H1 (cell line): ENCODE results near the gene CX3CR1. TPM values are rescaled to one million over a fixed set of nuclear protein-coding genes. Genes with fewer than 3 reads are reported as not detected.

Experiments
- CTCF ChIA-PET: fragments of 300-600 bp; sonication (Branson Sonifier 250); formaldehyde crosslinking; loops from one replicate; lab custom pipeline; 2021; ENCODE audit not compliant: partially characterized antibody; lab: Charles Lee
- POLR2A ChIA-PET: fragments of 300-600 bp; sonication (Branson Sonifier 250); formaldehyde crosslinking; loops from one replicate; lab custom pipeline; 2021; ENCODE audit warnings: inconsistent platforms; ENCODE audit not compliant: partially characterized antibody; lab: Charles Lee
- DNase-seq, 2 experiments: peaks; one replicate each; pipeline versions ENCODE4 v3.0.0 to v3.0.0-alpha.2; 2010 to 2022; ENCODE audit warnings: low spot score in 2 of 2, low read depth in 1 of 2, mixed read lengths in 1 of 2
- FAIRE-seq: peaks from 2 replicates; lab custom pipeline; 2011; peaks lifted over from hg19 to GRCh38; lab: Jason Lieb, UNC
- H2AFZ ChIP-seq: 2 replicates; pipeline ENCODE4 v1.8.1; 2012; ENCODE audit warnings: low read length, inconsistent platforms
- H2AK5ac ChIP-seq: 2 replicates; pipeline ENCODE4 v1.6.1; 2013; ENCODE audit warnings: low read depth, low read length
- H2BK120ac ChIP-seq: replicated peaks from 2 replicates; pipeline ENCODE3; 2013; ENCODE audit warnings: low read depth, low read length, inconsistent platforms
- H2BK12ac ChIP-seq: 2 replicates; pipeline ENCODE4 v1.6.1; 2013; ENCODE audit warnings: low read depth, low read length
- H2BK15ac ChIP-seq: 2 replicates; pipeline ENCODE4 v1.6.1; 2013; ENCODE audit warnings: low read length
- H2BK20ac ChIP-seq: 2 replicates; pipeline ENCODE4 v1.6.1; 2013; ENCODE audit warnings: low read length
- H2BK5ac ChIP-seq: 2 replicates; pipeline ENCODE4 v1.6.1; 2013; ENCODE audit warnings: low read depth, low read length
- H3K14ac ChIP-seq: 2 replicates; pipeline ENCODE4 v1.6.1; 2013; ENCODE audit warnings: inconsistent platforms; ENCODE audit not compliant: insufficient read length
- H3K18ac ChIP-seq: 2 replicates; pipeline ENCODE4 v1.6.1; 2013; ENCODE audit warnings: low read length; ENCODE audit errors: extremely low read depth
- H3K23ac ChIP-seq: 2 replicates; pipeline ENCODE4 v1.6.1; 2013; ENCODE audit warnings: inconsistent platforms; ENCODE audit not compliant: insufficient read length
- H3K23me2 ChIP-seq: 2 replicates; pipeline ENCODE4 v1.6.1; 2013; ENCODE audit warnings: low read depth, low read length
- H3K27ac ChIP-seq: 2 replicates; pipeline ENCODE4 v1.6.1; 2011; ENCODE audit warnings: low read depth, low read length, inconsistent platforms
- H3K27me3 ChIP-seq, 4 experiments: replicated peaks in 1 of 4; 1 replicate in 1 of 4; 2 replicates in 3 of 4; pipeline versions ENCODE4 v1.6.1 to v1.8.1; 2011 to 2013; ENCODE audit warnings: low read length in 3 of 4, mild to moderate bottlenecking in 3 of 4, inconsistent platforms in 2 of 4, mixed read lengths in 2 of 4, moderate library complexity in 1 of 4; ENCODE audit not compliant: control insufficient read depth in 3 of 4, insufficient read depth in 3 of 4; ENCODE audit errors: extremely low read depth in 1 of 4
- H3K36me3 ChIP-seq, 4 experiments: 2 replicates each; pipeline versions ENCODE4 v1.6.1 to v1.8.1; 2011 to 2013; ENCODE audit warnings: mild to moderate bottlenecking in 4 of 4, low read length in 3 of 4, moderate library complexity in 2 of 4, control low read depth in 1 of 4, inconsistent platforms in 1 of 4; ENCODE audit not compliant: insufficient read depth in 4 of 4, control insufficient read depth in 2 of 4
- H3K4ac ChIP-seq: replicated peaks from 2 replicates; pipeline ENCODE3; 2013; ENCODE audit warnings: low read length, low read depth, mixed read lengths, inconsistent platforms; ENCODE audit not compliant: insufficient read length
- H3K4me1 ChIP-seq, 4 experiments: replicated peaks in 1 of 4; 1 replicate in 1 of 4; 2 replicates in 3 of 4; pipeline versions ENCODE4 v1.6.1 to v1.8.1; 2011 to 2013; ENCODE audit warnings: low read length in 3 of 4, inconsistent platforms in 2 of 4, mixed read lengths in 1 of 4; ENCODE audit not compliant: insufficient read depth in 4 of 4, control insufficient read depth in 3 of 4
- H3K4me2 ChIP-seq, 2 experiments: 2 replicates each; pipeline versions ENCODE4 v1.6.1 to v1.8.1; 2011 to 2013; ENCODE audit warnings: low read depth in 2 of 2, low read length in 2 of 2, control low read depth in 1 of 2, inconsistent platforms in 1 of 2, mild to moderate bottlenecking in 1 of 2; ENCODE audit not compliant: insufficient read depth in 1 of 2
- H3K4me3 ChIP-seq, 4 experiments: fragments of 200-600, 300-600 bp in 1 of 4; sonication (generic), shearing (Covaris generic), sonication (Bioruptor Twin) in 1 of 4; 2 replicates each; pipeline versions ENCODE4 v1.5.1 to v1.8.1; 2011 to 2016; ENCODE audit warnings: low read length in 4 of 4, low read depth in 3 of 4, control low read depth in 2 of 4, inconsistent platforms in 2 of 4, mild to moderate bottlenecking in 2 of 4, mixed read lengths in 1 of 4, moderate library complexity in 1 of 4; ENCODE audit not compliant: insufficient read depth in 2 of 4; ENCODE audit errors: extremely low read depth in 1 of 4
- H3K56ac ChIP-seq: replicated peaks from 2 replicates; pipeline ENCODE3; 2013; ENCODE audit warnings: low read depth, mild to moderate bottlenecking, mixed read lengths, low read length, inconsistent platforms; ENCODE audit not compliant: insufficient read length
- H3K79me1 ChIP-seq: 2 replicates; pipeline ENCODE4 v1.6.1; 2013; ENCODE audit warnings: low read depth, low read length, control low read depth
- H3K79me2 ChIP-seq, 2 experiments: 2 replicates each; pipeline versions ENCODE4 v1.6.1 to v1.8.1; 2012 to 2013; ENCODE audit warnings: low read length in 2 of 2, mild to moderate bottlenecking in 2 of 2, inconsistent platforms in 1 of 2; ENCODE audit not compliant: insufficient read depth in 2 of 2, control insufficient read depth in 1 of 2
- H3K9ac ChIP-seq, 4 experiments: replicated peaks in 1 of 4; 1 replicate in 1 of 4; 2 replicates in 3 of 4; pipeline versions ENCODE4 v1.6.1 to v1.8.1; 2011 to 2013; ENCODE audit warnings: low read depth in 3 of 4, low read length in 3 of 4, control low read depth in 2 of 4, mild to moderate bottlenecking in 2 of 4, moderate library complexity in 2 of 4, inconsistent platforms in 1 of 4; ENCODE audit errors: extremely low read depth in 1 of 4
- H3K9me3 ChIP-seq, 2 experiments: 2 replicates each; pipeline versions ENCODE4 v1.6.1 to v1.8.1; 2012 to 2013; ENCODE audit warnings: mild to moderate bottlenecking in 2 of 2, moderate library complexity in 2 of 2, control low read depth in 1 of 2, inconsistent platforms in 1 of 2, low read depth in 1 of 2, low read length in 1 of 2, mixed read lengths in 1 of 2; ENCODE audit not compliant: insufficient read depth in 2 of 2
- H4K20me1 ChIP-seq, 2 experiments: replicated peaks in 1 of 2; 2 replicates each; pipeline versions ENCODE3 to v1.8.1; 2011 to 2013; ENCODE audit warnings: inconsistent platforms in 2 of 2, low read length in 2 of 2, mild to moderate bottlenecking in 1 of 2; ENCODE audit not compliant: insufficient read depth in 2 of 2, control insufficient read depth in 1 of 2
- H4K5ac ChIP-seq: 2 replicates; pipeline ENCODE4 v1.6.1; 2013; ENCODE audit warnings: low read length, low read depth, mixed read lengths, inconsistent platforms; ENCODE audit not compliant: insufficient read length
- H4K8ac ChIP-seq: 2 replicates; pipeline ENCODE4 v1.8.0; 2013; ENCODE audit warnings: mild to moderate bottlenecking, moderate library complexity, low read length, inconsistent platforms; ENCODE audit not compliant: insufficient read depth; ENCODE audit errors: extremely low read depth
- H4K91ac ChIP-seq: replicated peaks from 2 replicates; pipeline ENCODE3; 2013; ENCODE audit warnings: low read length, mixed read lengths, inconsistent platforms; ENCODE audit not compliant: insufficient read length
- CHD1 ChIP-seq: IDR thresholded peaks from 2 replicates; pipeline ENCODE4 v1.6.1; 2012; ENCODE audit warnings: low read depth, low read length, improper control_type of control experiment
- CHD2 ChIP-seq: IDR thresholded peaks from 2 replicates; pipeline ENCODE4 v1.6.1; 2012; ENCODE audit warnings: low read length, improper control_type of control experiment
- EZH2 ChIP-seq: fragments of 200-600 bp; sonication (generic); IDR thresholded peaks from 2 replicates; pipeline ENCODE4 v1.7.1; 2012; ENCODE audit warnings: low read depth, mild to moderate bottlenecking, moderate library complexity, low read length, inconsistent platforms; ENCODE audit not compliant: severe bottlenecking
- JUND ChIP-seq: IDR thresholded peaks from 2 replicates; pipeline ENCODE4 v1.6.1; 2011; ENCODE audit warnings: mild to moderate bottlenecking, improper control_type of control experiment, low read length
- ZNF274 ChIP-seq: IDR thresholded peaks from 2 replicates; pipeline ENCODE4 v1.7.0; 2012; ENCODE audit warnings: low read length, borderline replicate concordance; ENCODE audit errors: extremely low read depth
- WGBS, 2 experiments: shearing (Covaris generic) in 1 of 2; methylation state at CpG; one replicate each; pipeline versions ENCODE4 v1.1.6 to v1.1.7; 2013 to 2015; ENCODE audit warnings: low lambda C conversion rate in 2 of 2, mixed read lengths in 2 of 2, inconsistent platforms in 1 of 2, low coverage in 1 of 2, missing lambda C conversion rate in 1 of 2; ENCODE audit not compliant: insufficient replicate concordance in 2 of 2, insufficient coverage in 1 of 2, insufficient read length in 1 of 2; ENCODE audit errors: extremely low coverage in 1 of 2, missing lambda C conversion rate in 1 of 2; 5-methylcytosine and 5-hydroxymethylcytosine counted together
- polyA plus RNA-seq, 7 experiments: library from polyadenylated mRNA; depleted of rRNA in 3 of 7; stranded (reverse) in 5 of 7; unstranded in 2 of 7; fragments of >200 nt in 5 of 7; fragments of 200-250 nt in 2 of 7; gene quantifications; 1 replicate in 5 of 7; 2 replicates in 1 of 7; 4 replicates in 1 of 7; pipeline versions ENCODE4 v1.2.1 to v1.2.3, GENCODE V29; 2011 to 2013; ENCODE audit warnings: missing spikeins in 2 of 7, mixed read lengths in 2 of 7
- total RNA-seq: library from RNA; stranded (reverse); fragmentation: NEBNext Ultra II Directional; extraction: Animal tissue kit (Norgen Biotek cat#: 25700); gene quantifications from 2 replicates; pipeline ENCODE4 v1.2.1, GENCODE V29; 2021
- TF ChIP-seq, protein P1 (sequence below): IDR thresholded peaks from 2 replicates; pipeline ENCODE4 v1.6.1; 2012; ENCODE audit warnings: inconsistent platforms

The CX3CR1 gene
- total and polyA plus RNA-seq, 2 of the 8 experiments (the other 6 are each of a cell fraction or from before 2014, with no cell fraction given): 0.08 TPM; not detected in 1

DNA sequence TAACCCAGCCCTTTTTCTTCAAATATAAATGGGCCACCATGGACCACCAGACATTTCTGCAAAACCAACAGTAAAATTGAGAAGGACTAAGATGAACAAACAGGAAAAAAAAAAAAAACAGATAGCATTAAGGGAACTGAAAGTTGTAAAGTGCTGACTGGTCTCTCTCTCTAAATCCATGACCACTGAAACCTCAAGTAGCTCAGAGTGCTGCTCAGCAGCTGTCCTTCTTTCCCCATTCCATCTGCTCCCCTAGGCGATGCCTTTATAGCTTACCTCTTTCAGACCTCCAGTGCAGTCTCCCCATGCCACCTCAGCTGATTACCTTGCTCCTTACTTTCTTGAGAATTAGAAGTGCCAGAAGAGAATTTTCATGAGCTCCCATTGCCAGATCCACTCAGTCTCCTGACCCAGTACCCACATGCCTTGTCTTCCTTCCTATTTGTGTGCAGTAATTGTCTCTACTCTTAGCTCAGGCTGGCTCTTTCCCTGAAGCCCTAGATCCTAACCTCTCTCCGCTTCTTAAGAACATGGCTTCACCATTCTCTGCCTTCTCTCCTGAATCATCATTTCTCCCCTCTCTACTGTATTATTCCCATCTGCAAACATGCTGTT is 63.6 kb downstream of the CX3CR1 start:
- POLR2A ChIA-PET: interaction anchor here (0.6 to 2.0 kb wide), 2 partner anchors 20 to 191 kb away, joined by 3 to 7 read pairs; no protein-coding TSS in a partner anchor
- DNase-seq (no peak), FAIRE-seq (no peak)
- H3K36me3 ChIP-seq: no peaks in the 10 kb centered on the region
- H2BK120ac ChIP-seq: no peak overlapping the region
- no peak overlapping the region for H3K23ac ChIP-seq
- no peak overlapping the region for H3K18ac ChIP-seq
- H3K4me2 ChIP-seq: no peak overlapping the region
- no peak overlapping the region for H4K91ac ChIP-seq
- H3K56ac ChIP-seq: no peak overlapping the region
- H3K79me2 ChIP-seq: no peaks in the 10 kb centered on the region
- CTCF ChIA-PET: interaction anchor here (0.7 to 15.2 kb wide), 9 partner anchors 8 to 198 kb away, joined by 3 to 198 read pairs (median 5); no protein-coding TSS in a partner anchor
- no peak overlapping the region for H2BK20ac ChIP-seq
- no peak overlapping the region for H2BK12ac ChIP-seq
- H3K27me3 ChIP-seq: no peaks in the 10 kb centered on the region; a peak in 1 of 7 replicates
- no peak overlapping the region for H2AFZ ChIP-seq
- H4K5ac ChIP-seq: no peak overlapping the region
- H3K4ac ChIP-seq: no peak overlapping the region
- H3K4me1 ChIP-seq: peaks cover 0 to 5% (median 4%) of the 10 kb centered on the region in 4 experiments; a peak in 4 of 7 replicates
- no peak overlapping the region for H4K8ac ChIP-seq
- no peak overlapping the region for H3K4me3 ChIP-seq
- no peaks in the 10 kb centered on the region for H4K20me1 ChIP-seq
- no peak overlapping the region for H3K9ac ChIP-seq
- TF ChIP-seq EZH2 (no peak), CHD2 (no peak), JUND (no peak), ZNF274 (no peak), CHD1 (no peak)
- TF ChIP-seq, protein P1, sequence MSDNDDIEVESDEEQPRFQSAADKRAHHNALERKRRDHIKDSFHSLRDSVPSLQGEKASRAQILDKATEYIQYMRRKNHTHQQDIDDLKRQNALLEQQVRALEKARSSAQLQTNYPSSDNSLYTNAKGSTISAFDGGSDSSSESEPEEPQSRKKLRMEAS: no peak
- H3K79me1 ChIP-seq: no peaks in the 10 kb centered on the region
- no peaks in the 10 kb centered on the region for H3K23me2 ChIP-seq
- H2AK5ac ChIP-seq: no peak overlapping the region
- 97% methylated on average over 2 of the region's 2 CpGs; no CpG with 5 or more reads in 1 of the 2 experiments for WGBS, 2 experiments
- H2BK5ac ChIP-seq: no peak overlapping the region
- H3K9me3 ChIP-seq: no peaks in the 10 kb centered on the region
- H3K27ac ChIP-seq: no peak overlapping the region
- H3K14ac ChIP-seq: no peak overlapping the region
- no peak overlapping the region for H2BK15ac ChIP-seq
